22Rv1 (cell line): ENCODE results near the gene MYRIP.

Experiments used
- CTCF ChIP-seq: fragments of 450-650 bp; IDR thresholded peaks from 2 replicates; pipeline ENCODE4 v1.5.1; 2017; ENCODE audit warnings: mild to moderate bottlenecking
- ZFX ChIP-seq: fragments of 450-650 bp; IDR thresholded peaks from 2 replicates; pipeline ENCODE4 v1.6.1; 2017; ENCODE audit warnings: antibody characterized with exemption, borderline replicate concordance

- TF ChIP-seq CTCF = no peak
- TF ChIP-seq ZFX = no peak
These were observed 419.5 kb downstream of the MYRIP start for GRCh38 chr3:40228792-40229350.
